Measurements from ENCODE around the gene TOB1. TPM values are rescaled to one million over a fixed set of nuclear protein-coding genes. Genes with fewer than 3 reads are reported as not detected.

The TOB1 gene, protein sequence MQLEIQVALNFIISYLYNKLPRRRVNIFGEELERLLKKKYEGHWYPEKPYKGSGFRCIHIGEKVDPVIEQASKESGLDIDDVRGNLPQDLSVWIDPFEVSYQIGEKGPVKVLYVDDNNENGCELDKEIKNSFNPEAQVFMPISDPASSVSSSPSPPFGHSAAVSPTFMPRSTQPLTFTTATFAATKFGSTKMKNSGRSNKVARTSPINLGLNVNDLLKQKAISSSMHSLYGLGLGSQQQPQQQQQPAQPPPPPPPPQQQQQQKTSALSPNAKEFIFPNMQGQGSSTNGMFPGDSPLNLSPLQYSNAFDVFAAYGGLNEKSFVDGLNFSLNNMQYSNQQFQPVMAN
- total RNA-seq (2021) (19.3 and 24.4 TPM in 2 replicates), Bru-seq, nascent RNA (percentile 75 among the genes with signal in this experiment), BruChase-seq, experiment 1, labeled RNA remaining after a 2-hour chase (percentile 91 among the genes with signal in this experiment), BruChase-seq, experiment 2, labeled RNA remaining after a 6-hour chase (percentile 73 among the genes with signal in this experiment)
- long read RNA-seq, transcript TOB1-202 (2 exons, 2,229 nt), result major isoform, 5 of 7 reads
- long read RNA-seq, partial matches to known transcripts, result 0 of 7 reads
- long read RNA-seq, other reads (novel, unspliced or antisense), result 1 of 7 reads

DNA sequence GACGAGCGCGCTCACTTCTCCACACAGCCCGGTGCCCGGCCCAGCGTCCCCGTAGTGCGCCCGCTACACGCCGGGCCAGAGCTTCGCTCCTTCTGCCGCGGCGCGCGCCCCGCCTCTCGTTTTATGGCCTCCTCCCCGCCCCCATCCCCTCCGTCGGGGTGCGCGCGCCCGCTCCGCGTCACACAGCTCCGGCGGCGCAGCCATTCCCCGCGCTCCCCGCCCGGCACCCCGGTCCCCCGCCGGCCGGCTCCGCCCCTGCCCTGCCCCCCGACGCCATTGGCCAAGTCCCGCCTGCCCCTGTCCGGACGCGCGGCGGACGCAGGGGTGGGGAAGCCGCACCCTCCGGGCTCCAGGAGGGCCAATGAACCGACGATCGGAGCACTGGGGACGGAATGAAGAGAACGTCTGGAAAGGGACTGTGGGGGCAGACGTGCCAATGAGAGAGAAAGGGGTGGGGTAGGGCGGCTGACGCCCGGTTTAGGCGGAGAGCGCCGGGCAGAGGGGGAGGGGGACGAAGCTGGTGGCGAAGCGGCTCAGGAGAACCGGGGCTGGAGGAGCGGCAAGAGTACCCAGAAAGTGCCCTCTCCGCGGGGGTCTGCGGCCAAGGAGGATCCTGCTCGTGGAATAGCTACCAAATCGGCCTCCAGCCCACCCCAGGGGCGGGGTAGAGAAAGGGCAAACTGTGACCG is at the start of gene TOB1:
Gene TOB1, minus strand, starts transcription at position 94 of the 689 bp plus-strand sequence. CDS start 2,337 bp downstream, outside the sequence.
- no peaks in the 10 kb centered on the region for H3K9me3 ChIP-seq (ENCODE audit: low read depth, low read length, poor library complexity, severe bottlenecking)
- H3K4me3 ChIP-seq (ENCODE audit: low read depth, low read length, poor library complexity, severe bottlenecking), result peak within 1 kb of the TSS; percentile 58
- DNase-seq (ENCODE audit: low spot score), result peak; percentile 96
- no TSS peak for BruUV-seq (replicated peaks)
- POLR2A ChIA-PET (ENCODE audit: low non-redundant PET), result interaction anchor here (0.5 to 1.1 kb wide), 11 partner anchors 31 to 423 kb away, joined by 3 to 18 read pairs (median 4); partner anchors contain the start of gene WFIKKN2
- no peaks in the 10 kb centered on the region for H3K27me3 ChIP-seq (replicated peaks; ENCODE audit: insufficient read depth, low read depth, low read length, poor library complexity)
- TF ChIP-seq EZH2 (IDR thresholded peaks at IDR 0.05; ENCODE audit: borderline replicate concordance, low read depth, low read length, poor library complexity, severe bottlenecking), result no peak
- no peak for TF ChIP-seq CTCF (conservative IDR thresholded peaks at IDR 0.05; ENCODE audit: low read depth, low read length)
- intact Hi-C loops (cut with micrococcal nuclease; ENCODE audit: unreplicated experiment), result loop anchor here (5.0 kb wide), 3 partner anchors 46 to 301 kb away; partner anchors contain the start of genes NME1 and NME2
- CTCF ChIA-PET, result interaction anchor here (0.5 to 1.7 kb wide), 5 partner anchors 9 to 387 kb away, joined by 3 to 12 read pairs (median 5); no protein-coding TSS in a partner anchor
- peak within 1 kb of the TSS; percentile 95 for H3K27ac ChIP-seq (ENCODE audit: low read depth, low read length, poor library complexity, severe bottlenecking)
- peaks cover 6% of the 10 kb centered on the region for H3K4me1 ChIP-seq (ENCODE audit: insufficient read depth, low read length, poor library complexity, severe bottlenecking)
- peaks cover 24% of the 10 kb centered on the region for H3K36me3 ChIP-seq (ENCODE audit: insufficient read depth, low read length, poor library complexity, severe bottlenecking)

GRCh38 chr17:50914505-50915063 is 48.4 kb upstream of the TOB1 start:
- CTCF ChIA-PET, result no interaction called here
- no peaks in the 10 kb centered on the region for H3K36me3 ChIP-seq (ENCODE audit: insufficient read depth, low read length, poor library complexity, severe bottlenecking)
- BruUV-seq (replicated peaks), result no TSS peak

More at GRCh38 chr17:50914505-50915063, 48.4 kb upstream of the TOB1 start:
- H3K27ac ChIP-seq (ENCODE audit: low read depth, low read length, poor library complexity, severe bottlenecking), result no peak overlapping the region
- TF ChIP-seq CTCF (conservative IDR thresholded peaks at IDR 0.05; ENCODE audit: low read depth, low read length) (no peak), EZH2 (IDR thresholded peaks at IDR 0.05; ENCODE audit: borderline replicate concordance, low read depth, low read length, poor library complexity, severe bottlenecking) (no peak)
- peaks cover 2% of the 10 kb centered on the region for H3K4me1 ChIP-seq (ENCODE audit: insufficient read depth, low read length, poor library complexity, severe bottlenecking)
- POLR2A ChIA-PET (ENCODE audit: low non-redundant PET), result no interaction called here
- no peak overlapping the region for H3K4me3 ChIP-seq (ENCODE audit: low read depth, low read length, poor library complexity, severe bottlenecking)
- no peaks in the 10 kb centered on the region for H3K27me3 ChIP-seq (replicated peaks; ENCODE audit: insufficient read depth, low read depth, low read length, poor library complexity)
- H3K9me3 ChIP-seq (ENCODE audit: low read depth, low read length, poor library complexity, severe bottlenecking), result no peaks in the 10 kb centered on the region
- intact Hi-C loops (cut with micrococcal nuclease; ENCODE audit: unreplicated experiment), result loop anchor here (5.0 kb wide), 1 partner anchor 47 kb away; the partner anchor contains the start of gene TOB1
- no peak for DNase-seq (ENCODE audit: low spot score)

Data from A673 (cell line).